IMR-90 (cell line): ENCODE results near the gene NTNG2. TPM values are rescaled to one million over a fixed set of nuclear protein-coding genes. Genes with fewer than 3 reads are reported as not detected.

ENCODE experiments used
- ATAC-seq: fragments of 200-7000 bp; cut with Tn5 transposase; 2 replicates; pipeline ENCODE4 v1.9.1; 2020; ENCODE audit warnings: low read depth, mild to moderate bottlenecking, moderate library complexity
- BruUV-seq: library from RNA; stranded (reverse); fragments of 400-500 nt; replicated peaks from 2 replicates; lab custom pipeline; 2021; lab: Mats Ljungman, UMichigan
- CTCF ChIA-PET: fragments of 300-600 bp; formaldehyde crosslinking; extraction: SDS; loops from one replicate; lab custom pipeline; 2021; ENCODE audit warnings: antibody characterized with exemption; lab: Yijun Ruan, JAX
- POLR2A ChIA-PET: fragments of 300-600 bp; sonication (Branson Sonifier 250); formaldehyde crosslinking; loops from one replicate; lab custom pipeline; 2022; ENCODE audit warnings: antibody characterized with exemption; ENCODE audit not compliant: unreplicated experiment; lab: Charles Lee
- DNase-seq: peaks from one replicate; pipeline ENCODE4 v3.0.0; 2013
- H2AFZ ChIP-seq: replicated peaks from 2 replicates; pipeline ENCODE3; 2013; ENCODE audit warnings: low read length, mild to moderate bottlenecking; ENCODE audit not compliant: poor library complexity
- H2AK5ac ChIP-seq: 2 replicates; pipeline ENCODE4 v1.6.1; 2013; ENCODE audit warnings: low read depth, low read length, inconsistent platforms
- H2AK9ac ChIP-seq: replicated peaks from 2 replicates; pipeline ENCODE3; 2013; ENCODE audit warnings: mild to moderate bottlenecking, low read depth, low read length, moderate library complexity; ENCODE audit not compliant: poor library complexity
- H2BK120ac ChIP-seq: 2 replicates; pipeline ENCODE4 v1.6.1; 2013; ENCODE audit warnings: low read depth, low read length, inconsistent platforms
- H2BK15ac ChIP-seq: 3 replicates; pipeline ENCODE4 v1.6.1; 2013; ENCODE audit warnings: low read depth, low read length, inconsistent platforms
- H2BK20ac ChIP-seq: 2 replicates; pipeline ENCODE4 v1.6.1; 2013; ENCODE audit warnings: low read depth, mild to moderate bottlenecking, inconsistent platforms, low read length, moderate library complexity
- H2BK5ac ChIP-seq: 2 replicates; pipeline ENCODE4 v1.6.1; 2013; ENCODE audit warnings: mild to moderate bottlenecking, low read depth, low read length, inconsistent platforms; ENCODE audit not compliant: poor library complexity, severe bottlenecking
- H3K14ac ChIP-seq: replicated peaks from 2 replicates; pipeline ENCODE4 v1.6.1; 2013; ENCODE audit warnings: low read depth, low read length, inconsistent platforms
- H3K18ac ChIP-seq: 2 replicates; pipeline ENCODE4 v1.6.1; 2013; ENCODE audit warnings: low read depth, low read length, control low read depth
- H3K23ac ChIP-seq: 2 replicates; pipeline ENCODE4 v1.6.1; 2013; ENCODE audit warnings: low read depth, low read length, inconsistent platforms
- H3K27ac ChIP-seq: 2 replicates; pipeline ENCODE4 v1.5.1; 2013; ENCODE audit warnings: mild to moderate bottlenecking, control low read depth, low read length; ENCODE audit not compliant: insufficient read depth
- H3K27me3 ChIP-seq: 2 replicates; pipeline ENCODE4 v1.6.1; 2013; ENCODE audit warnings: low read length; ENCODE audit not compliant: control insufficient read depth, insufficient read depth
- H3K36me3 ChIP-seq: 2 replicates; pipeline ENCODE4 v1.6.1; 2013; ENCODE audit warnings: low read length, mixed read lengths; ENCODE audit not compliant: control insufficient read depth, insufficient read depth
- H3K4ac ChIP-seq: 2 replicates; pipeline ENCODE4 v1.6.1; 2013; ENCODE audit warnings: low read depth, low read length, inconsistent platforms
- H3K4me1 ChIP-seq: 2 replicates; pipeline ENCODE4 v1.6.1; 2013; ENCODE audit warnings: low read length, mixed read lengths; ENCODE audit not compliant: control insufficient read depth, insufficient read depth
- H3K4me2 ChIP-seq: 2 replicates; pipeline ENCODE4 v1.6.1; 2013; ENCODE audit warnings: low read depth, mild to moderate bottlenecking, control low read depth, low read length, moderate library complexity
- H3K4me3 ChIP-seq: 2 replicates; pipeline ENCODE4 v1.5.1; 2013; ENCODE audit warnings: low read depth, mild to moderate bottlenecking, control low read depth, low read length, moderate library complexity; ENCODE audit not compliant: insufficient read depth
- H3K56ac ChIP-seq: 2 replicates; pipeline ENCODE4 v1.6.1; 2013; ENCODE audit warnings: low read length, inconsistent platforms; ENCODE audit not compliant: insufficient read depth; ENCODE audit errors: extremely low read depth
- H3K79me1 ChIP-seq, 2 experiments: 2 replicates each; pipeline ENCODE4 v1.6.1; 2013; ENCODE audit warnings: low read length in 2 of 2, inconsistent platforms in 1 of 2, low read depth in 1 of 2
- H3K9ac ChIP-seq: 2 replicates; pipeline ENCODE4 v1.6.1; 2013; ENCODE audit warnings: low read depth, low read length, control low read depth
- H3K9me1 ChIP-seq: 2 replicates; pipeline ENCODE4 v1.6.1; 2013; ENCODE audit warnings: low read length, inconsistent platforms; ENCODE audit not compliant: insufficient read depth
- H3K9me3 ChIP-seq: 2 replicates; pipeline ENCODE4 v1.6.1; 2013; ENCODE audit warnings: low read length; ENCODE audit not compliant: control insufficient read depth, insufficient read depth
- H4K20me1 ChIP-seq: 2 replicates; pipeline ENCODE4 v1.6.1; 2013; ENCODE audit warnings: low read length, inconsistent platforms; ENCODE audit not compliant: insufficient read depth
- H4K5ac ChIP-seq: 2 replicates; pipeline ENCODE4 v1.6.1; 2013; ENCODE audit warnings: mild to moderate bottlenecking, low read depth, low read length, control low read depth
- H4K8ac ChIP-seq, 2 experiments: 2 replicates each; pipeline ENCODE4 v1.6.1; 2013; ENCODE audit warnings: low read depth in 2 of 2, low read length in 2 of 2, control low read depth in 1 of 2, inconsistent platforms in 1 of 2
- H4K91ac ChIP-seq: 2 replicates; pipeline ENCODE4 v1.6.1; 2013; ENCODE audit warnings: low read depth, low read length, inconsistent platforms; ENCODE audit not compliant: insufficient read depth
- BHLHE40 ChIP-seq: fragments of 150-350 bp; IDR thresholded peaks from 2 replicates; pipeline ENCODE4 v1.6.1; 2016; ENCODE audit warnings: mild to moderate bottlenecking, low read depth, low read length
- FOS ChIP-seq: fragments of 150-350 bp; IDR thresholded peaks from 2 replicates; pipeline ENCODE4 v1.6.1; 2016; ENCODE audit warnings: low read depth, low read length
- RCOR1 ChIP-seq: IDR thresholded peaks from 2 replicates; pipeline ENCODE4 v1.6.1; 2012; ENCODE audit warnings: mild to moderate bottlenecking, low read length, improper control_type of control experiment; ENCODE audit not compliant: insufficient replicate concordance
- RFX5 ChIP-seq: IDR thresholded peaks from 2 replicates; pipeline ENCODE4 v1.8.0; 2012; ENCODE audit warnings: low read depth, mild to moderate bottlenecking, low read length, moderate library complexity
- WGBS, 2 experiments: methylation state at CpG; one replicate each; pipeline versions ENCODE4 v1.1.5 to v1.1.7; 2013; ENCODE audit warnings: missing lambda C conversion rate in 2 of 2; ENCODE audit not compliant: insufficient read length in 1 of 2; ENCODE audit errors: extremely low coverage in 2 of 2; 5-methylcytosine and 5-hydroxymethylcytosine counted together
- dilution Hi-C: fragments of 300-500 bp; cut with HindIII; formaldehyde crosslinking; loops from one replicate; pipeline ENCODE4 v1.14.3; 2018; ENCODE audit warnings: low sequenced_read_pairs; ENCODE audit not compliant: unreplicated experiment
- in situ Hi-C: fragments of 300-500 bp; cut with MboI; formaldehyde crosslinking; loops from 3 replicates; pipeline ENCODE4 v1.14.3; 2019; ENCODE audit warnings: low sequenced_read_pairs, inconsistent platforms, mixed read lengths
- intact Hi-C: fragments of 100-400 bp; cut with micrococcal nuclease; formaldehyde crosslinking; loops from 2 replicates; pipeline ENCODE4 v1.10.0; 2022
- polyA plus RNA-seq, 3 experiments: library from polyadenylated mRNA; depleted of rRNA; stranded (reverse); fragments of >200 nt; gene quantifications; 2 replicates each; pipeline ENCODE4 v1.2.3, GENCODE V29; 2012; ENCODE audit warnings: low replicate concordance in 1 of 3
- total RNA-seq: library from RNA; depleted of rRNA; stranded (reverse); fragments of >200 nt; gene quantifications from 2 replicates; pipeline ENCODE4 v1.2.3, GENCODE V29; 2012
- TF ChIP-seq, protein P1 (sequence below): fragments of 150-350 bp; IDR thresholded peaks from 2 replicates; pipeline ENCODE4 v1.6.1; 2016; ENCODE audit warnings: low read depth, mild to moderate bottlenecking, low read length, moderate library complexity, borderline replicate concordance

Gene NTNG2
- total and polyA plus RNA-seq, 2 of the 4 experiments (the other 2 are of a cell fraction): 0.54 to 0.84 TPM

DNA sequence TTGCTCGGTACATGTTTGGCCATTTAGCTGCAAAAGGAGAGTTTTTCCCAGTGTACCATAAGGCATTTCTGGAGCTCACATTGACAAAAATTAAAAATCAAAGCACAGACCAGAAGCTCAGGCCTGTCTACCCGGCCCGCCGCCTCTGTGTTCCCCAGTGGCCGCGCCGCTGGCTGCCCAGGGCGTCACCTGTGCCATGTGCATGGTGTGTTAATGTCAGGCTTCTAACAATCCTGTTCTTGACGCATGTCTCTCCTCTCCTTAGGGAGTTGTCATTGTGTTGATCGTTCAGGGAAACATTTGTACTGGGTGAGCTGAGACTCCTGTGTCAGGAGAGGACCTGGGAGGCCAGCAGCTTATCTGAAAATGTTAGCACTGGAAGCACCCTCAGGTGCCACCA is 9.6 kb upstream of the NTNG2 start:
- H3K18ac ChIP-seq: no peak overlapping the region
- H2AK5ac ChIP-seq: no peak overlapping the region
- H3K4me1 ChIP-seq: no peaks in the 10 kb centered on the region
- no peak overlapping the region for H2BK120ac ChIP-seq
- H3K23ac ChIP-seq: no peak overlapping the region
- no peak overlapping the region for H2AK9ac ChIP-seq
- no peak overlapping the region for H3K9ac ChIP-seq
- H3K14ac ChIP-seq: no peak overlapping the region
- no peak overlapping the region for H4K5ac ChIP-seq
- no peaks in the 10 kb centered on the region; the same call in 1 of the 2 replicates for H4K20me1 ChIP-seq
- no peak overlapping the region for H3K4ac ChIP-seq
- H4K8ac ChIP-seq: no peak overlapping the region
- intact Hi-C loops: no loop called here
- no peak overlapping the region for H2BK20ac ChIP-seq
- no peak for ATAC-seq
- no TSS peak for BruUV-seq
- no peak overlapping the region for H3K4me3 ChIP-seq
- ChIA-PET CTCF (no interaction called here), POLR2A (no interaction called here)
- H3K4me2 ChIP-seq: no peak overlapping the region
- WGBS, 2 experiments: 71% methylated on average over 6 of the region's 10 CpGs; no CpG with 5 or more reads in 1 of the 2 experiments
- no peak for DNase-seq
- dilution Hi-C loops: no loop called here
- H2BK5ac ChIP-seq: no peak overlapping the region
- no peak overlapping the region for H4K91ac ChIP-seq
- no peak overlapping the region for H2AFZ ChIP-seq
- in situ Hi-C loops: no loop called here
- H3K36me3 ChIP-seq: no peaks in the 10 kb centered on the region
- no peak for TF ChIP-seq BHLHE40
- TF ChIP-seq, protein P1, sequence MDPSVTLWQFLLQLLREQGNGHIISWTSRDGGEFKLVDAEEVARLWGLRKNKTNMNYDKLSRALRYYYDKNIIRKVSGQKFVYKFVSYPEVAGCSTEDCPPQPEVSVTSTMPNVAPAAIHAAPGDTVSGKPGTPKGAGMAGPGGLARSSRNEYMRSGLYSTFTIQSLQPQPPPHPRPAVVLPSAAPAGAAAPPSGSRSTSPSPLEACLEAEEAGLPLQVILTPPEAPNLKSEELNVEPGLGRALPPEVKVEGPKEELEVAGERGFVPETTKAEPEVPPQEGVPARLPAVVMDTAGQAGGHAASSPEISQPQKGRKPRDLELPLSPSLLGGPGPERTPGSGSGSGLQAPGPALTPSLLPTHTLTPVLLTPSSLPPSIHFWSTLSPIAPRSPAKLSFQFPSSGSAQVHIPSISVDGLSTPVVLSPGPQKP: no peak
- no peak for TF ChIP-seq RFX5
- TF ChIP-seq RCOR1: no peak
- TF ChIP-seq FOS: no peak
- peaks cover 92% of the 10 kb centered on the region for H3K27me3 ChIP-seq
- H3K56ac ChIP-seq: no peak overlapping the region
- H3K9me3 ChIP-seq: no peaks in the 10 kb centered on the region
- no peak overlapping the region for H2BK15ac ChIP-seq
- no peaks in the 10 kb centered on the region for H3K79me1 ChIP-seq
- no peak overlapping the region for H3K27ac ChIP-seq
- H3K9me1 ChIP-seq: no peaks in the 10 kb centered on the region
